Common myeloid progenitor, CD34-positive (primary cell): Measurements from ENCODE around the gene RASD1.

ENCODE experiments used
- CTCF ChIA-PET: fragments of 350-600 bp; sonication (Branson Sonifier 250); formaldehyde crosslinking; loops from one replicate; lab custom pipeline; 2021; ENCODE audit warnings: antibody characterized with exemption; lab: Charles Lee
- POLR2A ChIA-PET: fragments of 350-600 bp; sonication (Branson Sonifier 250); formaldehyde crosslinking; loops from one replicate; lab custom pipeline; 2021; ENCODE audit warnings: antibody characterized with exemption; lab: Charles Lee
- DNase-seq, 3 donors: peaks; one replicate each; pipeline versions ENCODE4 v3.0.0 to v3.0.0-alpha.2; 2013
- H3K27ac ChIP-seq, 2 experiments: 1 replicate in 1 of 2; 2 replicates in 1 of 2; pipeline ENCODE4 v1.7.0; 2013; ENCODE audit warnings: inconsistent platforms in 2 of 2, low read length in 2 of 2, mild to moderate bottlenecking in 2 of 2, low read depth in 1 of 2, moderate library complexity in 1 of 2; ENCODE audit not compliant: severe bottlenecking in 2 of 2, insufficient read depth in 1 of 2, poor library complexity in 1 of 2
- H3K27me3 ChIP-seq, 5 experiments: replicated peaks in 2 of 5; 1 replicate in 3 of 5; 2 replicates in 2 of 5; pipeline versions ENCODE4 v1.6.1 to v1.7.0; 2013; ENCODE audit warnings: low read length in 4 of 5, mild to moderate bottlenecking in 2 of 5, moderate library complexity in 2 of 5, inconsistent platforms in 1 of 5; ENCODE audit not compliant: insufficient read depth in 5 of 5, control insufficient read depth in 4 of 5
- H3K36me3 ChIP-seq, 4 experiments: 1 replicate in 2 of 4; 2 replicates in 2 of 4; pipeline versions ENCODE4 v1.6.1 to v1.7.0; 2013; ENCODE audit warnings: low read length in 3 of 4, control low read depth in 1 of 4, mild to moderate bottlenecking in 1 of 4; ENCODE audit not compliant: control insufficient read depth in 4 of 4, insufficient read depth in 4 of 4
- H3K4me1 ChIP-seq, 4 experiments: 1 replicate in 3 of 4; 2 replicates in 1 of 4; pipeline versions ENCODE4 v1.6.1 to v1.7.1; 2013; ENCODE audit warnings: low read length in 3 of 4, mild to moderate bottlenecking in 3 of 4, control low read depth in 1 of 4, inconsistent platforms in 1 of 4, moderate library complexity in 1 of 4; ENCODE audit not compliant: control insufficient read depth in 4 of 4, insufficient read depth in 4 of 4; ENCODE audit errors: control extremely low read depth in 1 of 4
- H3K4me3 ChIP-seq, 7 experiments: 1 replicate in 4 of 7; 2 replicates in 3 of 7; pipeline versions ENCODE4 v1.5.1 to v1.7.0; 2013; ENCODE audit warnings: mild to moderate bottlenecking in 7 of 7, low read length in 6 of 7, moderate library complexity in 6 of 7, inconsistent platforms in 2 of 7, low read depth in 2 of 7, control low read depth in 1 of 7; ENCODE audit not compliant: insufficient read depth in 4 of 7, control insufficient read depth in 1 of 7; ENCODE audit errors: extremely low read depth in 1 of 7
- H3K9me3 ChIP-seq, 5 experiments: 1 replicate in 4 of 5; 2 replicates in 1 of 5; pipeline versions ENCODE4 v1.6.1 to v1.7.1; 2013; ENCODE audit warnings: low read length in 4 of 5, mild to moderate bottlenecking in 2 of 5, inconsistent platforms in 1 of 5, low read depth in 1 of 5, moderate library complexity in 1 of 5; ENCODE audit not compliant: control insufficient read depth in 4 of 5, insufficient read depth in 2 of 5; ENCODE audit errors: control extremely low read depth in 1 of 5
- WGBS: methylation state at CpG from one replicate; pipeline ENCODE4 v1.1.5; 2013; ENCODE audit not compliant: insufficient coverage; 5-methylcytosine and 5-hydroxymethylcytosine counted together

Gene RASD1

DNA sequence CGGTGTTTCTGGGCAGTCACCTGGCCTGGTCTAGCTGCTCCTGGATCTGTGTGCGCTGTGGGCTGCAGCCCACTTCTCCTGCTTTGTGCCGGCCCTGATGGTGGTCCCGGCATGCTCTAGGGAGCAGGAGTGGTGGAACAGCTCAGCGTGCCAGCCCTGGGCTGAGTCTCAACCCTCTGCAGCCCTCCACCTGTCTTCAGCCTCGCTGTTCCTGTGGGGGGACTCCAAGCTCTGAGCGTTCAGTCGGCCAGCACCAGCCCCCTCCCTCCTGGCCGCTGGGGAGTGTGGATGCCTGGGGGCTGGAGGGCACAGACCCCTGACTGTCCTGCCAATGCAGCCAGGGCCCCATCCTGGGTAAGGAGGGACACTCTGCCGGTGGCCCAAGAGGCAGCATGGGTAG is 23.7 kb upstream of the RASD1 start:
- Histone ChIP-seq H3K4me1 (peaks cover 0 to 18% (median 11%) of the 10 kb centered on the region in 4 experiments), H3K4me3 (no peak overlapping the region), H3K9me3 (no peaks in the 10 kb centered on the region), H3K36me3 (peaks cover 0 to 4% (median 0%) of the 10 kb centered on the region in 4 experiments), H3K27ac (no peak overlapping the region), H3K27me3 (no peaks in the 10 kb centered on the region)
- ChIA-PET POLR2A (no interaction called here), CTCF (interaction anchor here (0.6 to 1.5 kb wide), 4 partner anchors 16 to 231 kb away, joined by 3 to 5 read pairs (median 4); no protein-coding TSS in a partner anchor)
- no peak for DNase-seq
- WGBS: 100% methylated on average over 5 of the region's 10 CpGs

DNA sequence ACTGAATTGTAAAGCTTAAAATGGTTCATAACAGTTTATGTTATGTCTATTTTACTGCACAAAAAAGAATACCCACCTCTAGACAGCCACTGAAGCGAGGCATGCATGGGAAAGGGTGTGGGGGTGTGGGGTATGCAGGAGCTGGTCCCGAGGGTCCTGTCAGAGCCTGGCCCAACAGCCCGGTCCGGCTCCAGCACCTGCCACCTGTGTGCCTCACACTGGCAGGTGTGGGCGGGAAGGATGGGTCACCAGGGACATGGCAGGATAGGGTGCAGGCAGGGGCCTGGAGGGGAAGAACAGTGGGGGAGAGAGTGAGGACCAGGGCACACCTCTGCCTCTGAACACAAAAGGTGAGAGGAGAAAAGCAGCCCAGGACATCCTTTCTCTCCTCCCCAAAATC is 22.8 kb upstream of the RASD1 start:
- CTCF ChIA-PET: interaction anchor here (0.6 to 1.5 kb wide), 3 partner anchors 25 to 232 kb away, joined by 3 to 4 read pairs (median 3); no protein-coding TSS in a partner anchor
- Histone ChIP-seq H3K36me3 (peaks cover 0 to 4% (median 0%) of the 10 kb centered on the region in 4 experiments), H3K27ac (no peak overlapping the region), H3K4me3 (no peak overlapping the region), H3K27me3 (no peaks in the 10 kb centered on the region), H3K4me1 (peaks cover 0 to 18% (median 11%) of the 10 kb centered on the region in 4 experiments), H3K9me3 (no peaks in the 10 kb centered on the region)
- POLR2A ChIA-PET: no interaction called here
- DNase-seq: no peak
- 100% methylated on average over 3 of the region's 5 CpGs for WGBS

DNA sequence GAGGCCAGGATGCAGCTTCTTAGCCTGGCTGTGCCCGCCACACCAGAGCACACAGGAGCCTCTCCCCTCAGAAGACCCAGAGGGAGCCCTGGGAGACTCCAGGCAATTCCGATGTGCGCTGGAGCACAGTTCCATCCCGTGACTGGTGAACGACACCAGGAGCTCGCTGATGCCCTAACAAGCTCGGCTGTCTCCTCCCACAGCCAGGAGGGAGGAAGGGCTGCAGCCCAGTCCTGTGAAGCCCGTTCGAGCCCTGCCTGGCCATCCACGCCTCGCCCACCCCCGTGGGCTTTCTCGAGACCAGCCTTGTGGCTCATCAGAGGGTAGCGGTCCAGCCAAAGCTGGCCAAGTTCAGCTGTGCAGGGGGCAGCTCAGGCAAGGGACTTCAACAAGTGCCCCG is 21.8 kb upstream of the RASD1 start:
- 92% methylated on average over 14 of the region's 15 CpGs for WGBS
- Histone ChIP-seq H3K4me1 (peaks cover 0 to 10% (median 4%) of the 10 kb centered on the region in 4 experiments), H3K36me3 (peaks cover 0 to 4% (median 0%) of the 10 kb centered on the region in 4 experiments), H3K27me3 (no peaks in the 10 kb centered on the region), H3K4me3 (no peak overlapping the region), H3K9me3 (no peaks in the 10 kb centered on the region), H3K27ac (no peak overlapping the region)
- POLR2A ChIA-PET: no interaction called here
- DNase-seq: no peak
- CTCF ChIA-PET: interaction anchor here (0.6 to 2.0 kb wide), 4 partner anchors 21 to 163 kb away, joined by 3 to 5 read pairs (median 4); no protein-coding TSS in a partner anchor

DNA sequence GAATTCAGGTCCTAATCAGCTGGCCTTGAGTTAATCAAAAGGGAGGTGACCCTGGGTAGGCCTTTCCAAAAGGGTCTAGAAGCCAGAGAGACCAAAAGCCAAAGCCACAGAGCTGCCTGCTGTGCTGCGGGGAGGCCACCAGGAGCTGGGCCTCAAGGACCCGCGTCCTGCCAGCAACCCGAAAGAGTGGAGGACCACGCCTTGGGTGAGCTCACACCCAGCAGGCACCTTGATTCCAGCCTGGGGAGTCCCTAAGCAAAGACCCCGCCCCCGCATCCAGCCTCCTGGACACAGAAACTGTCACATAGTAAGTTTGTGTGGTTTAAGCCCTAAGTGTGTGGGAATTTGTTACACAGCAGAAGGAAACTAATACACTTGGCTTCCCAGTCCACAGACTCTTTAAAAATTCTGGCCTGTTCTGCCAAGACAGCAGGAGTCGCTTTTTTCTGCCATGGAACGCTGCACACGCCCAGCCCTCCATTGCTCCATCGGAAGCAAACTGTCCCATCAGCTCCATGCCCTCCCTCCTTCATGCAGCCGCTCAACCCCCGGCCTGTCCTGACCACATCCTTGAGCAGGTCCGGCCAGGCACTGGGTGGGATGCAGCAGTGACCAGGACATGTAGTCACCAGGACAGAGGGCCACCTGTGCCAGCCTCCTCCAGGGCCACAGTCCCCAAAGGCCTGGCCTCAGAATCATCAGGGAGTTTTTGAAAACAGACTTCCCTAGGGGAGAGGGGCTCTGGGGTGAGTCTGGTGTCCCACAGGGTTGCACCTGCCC is 20.9 kb upstream of the RASD1 start:
- Histone ChIP-seq H3K36me3 (peaks cover 0 to 4% (median 0%) of the 10 kb centered on the region in 4 experiments), H3K9me3 (no peaks in the 10 kb centered on the region), H3K27me3 (no peaks in the 10 kb centered on the region), H3K27ac (no peak overlapping the region), H3K4me3 (no peak overlapping the region), H3K4me1 (peaks cover 0 to 10% (median 5%) of the 10 kb centered on the region in 4 experiments)
- ChIA-PET CTCF (interaction anchor here (1.3 to 2.0 kb wide), 2 partner anchors 20 to 51 kb away, joined by 5 read pairs; no protein-coding TSS in a partner anchor), POLR2A (no interaction called here)
- no peak for DNase-seq
- WGBS: 95% methylated on average over 7 of the region's 14 CpGs

DNA sequence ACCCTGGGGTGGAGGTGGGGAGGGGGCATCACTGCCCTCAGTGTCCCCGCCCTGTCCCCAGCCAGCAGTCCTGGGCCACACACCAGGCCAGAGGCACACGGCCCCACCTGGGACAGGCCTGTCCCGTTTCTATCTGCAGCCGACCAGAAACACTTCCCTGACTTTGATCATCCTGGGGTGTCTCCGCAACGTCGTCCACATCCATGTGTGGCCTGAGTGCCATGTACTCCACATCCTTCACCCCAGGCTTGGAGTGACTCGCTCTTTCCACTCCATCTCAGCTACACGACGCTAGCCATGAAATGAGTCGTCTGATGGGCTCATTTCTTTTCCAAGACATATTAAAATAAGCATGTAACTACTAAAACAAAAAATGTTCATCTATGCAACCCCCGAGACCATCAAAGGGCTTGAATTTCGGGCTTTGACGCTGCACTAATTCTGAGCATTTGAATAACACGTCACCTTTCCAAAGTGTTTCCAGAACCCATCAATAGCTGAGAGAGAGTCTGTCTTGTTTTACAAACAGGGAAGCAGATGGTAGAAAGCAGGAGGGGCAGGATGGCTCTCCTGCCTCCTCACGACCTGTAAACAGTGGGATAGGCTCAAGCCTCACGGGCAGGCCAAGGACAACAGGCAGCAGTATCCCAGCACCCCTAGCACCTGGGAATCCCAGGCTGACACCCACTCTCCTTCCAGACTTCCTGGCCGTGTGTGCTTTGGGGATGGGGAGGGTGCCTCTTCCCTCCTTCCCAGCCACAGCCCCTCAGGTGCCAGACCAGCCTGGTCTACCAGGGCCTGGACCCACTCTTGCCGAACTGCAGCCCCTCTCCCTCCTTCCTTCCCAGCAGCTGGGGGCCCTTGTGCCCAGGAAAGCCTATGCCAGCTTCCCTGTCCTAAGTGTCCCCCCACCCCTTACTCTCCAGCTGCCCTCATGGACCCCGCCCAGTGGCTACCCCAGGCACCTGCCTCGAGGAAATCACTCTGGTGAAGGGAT is 20.0 kb upstream of the RASD1 start:
- POLR2A ChIA-PET: no interaction called here
- DNase-seq: no peak
- CTCF ChIA-PET: interaction anchor here (1.2 to 2.0 kb wide), 3 partner anchors 19 to 52 kb away, joined by 5 read pairs; no protein-coding TSS in a partner anchor
- Histone ChIP-seq H3K4me3 (no peak overlapping the region), H3K4me1 (peaks cover 0 to 18% (median 12%) of the 10 kb centered on the region in 4 experiments), H3K36me3 (peaks cover 0 to 4% (median 0%) of the 10 kb centered on the region in 4 experiments), H3K27me3 (no peaks in the 10 kb centered on the region), H3K9me3 (no peaks in the 10 kb centered on the region), H3K27ac (no peak overlapping the region)
- 97% methylated on average over 16 of the region's 21 CpGs for WGBS

DNA sequence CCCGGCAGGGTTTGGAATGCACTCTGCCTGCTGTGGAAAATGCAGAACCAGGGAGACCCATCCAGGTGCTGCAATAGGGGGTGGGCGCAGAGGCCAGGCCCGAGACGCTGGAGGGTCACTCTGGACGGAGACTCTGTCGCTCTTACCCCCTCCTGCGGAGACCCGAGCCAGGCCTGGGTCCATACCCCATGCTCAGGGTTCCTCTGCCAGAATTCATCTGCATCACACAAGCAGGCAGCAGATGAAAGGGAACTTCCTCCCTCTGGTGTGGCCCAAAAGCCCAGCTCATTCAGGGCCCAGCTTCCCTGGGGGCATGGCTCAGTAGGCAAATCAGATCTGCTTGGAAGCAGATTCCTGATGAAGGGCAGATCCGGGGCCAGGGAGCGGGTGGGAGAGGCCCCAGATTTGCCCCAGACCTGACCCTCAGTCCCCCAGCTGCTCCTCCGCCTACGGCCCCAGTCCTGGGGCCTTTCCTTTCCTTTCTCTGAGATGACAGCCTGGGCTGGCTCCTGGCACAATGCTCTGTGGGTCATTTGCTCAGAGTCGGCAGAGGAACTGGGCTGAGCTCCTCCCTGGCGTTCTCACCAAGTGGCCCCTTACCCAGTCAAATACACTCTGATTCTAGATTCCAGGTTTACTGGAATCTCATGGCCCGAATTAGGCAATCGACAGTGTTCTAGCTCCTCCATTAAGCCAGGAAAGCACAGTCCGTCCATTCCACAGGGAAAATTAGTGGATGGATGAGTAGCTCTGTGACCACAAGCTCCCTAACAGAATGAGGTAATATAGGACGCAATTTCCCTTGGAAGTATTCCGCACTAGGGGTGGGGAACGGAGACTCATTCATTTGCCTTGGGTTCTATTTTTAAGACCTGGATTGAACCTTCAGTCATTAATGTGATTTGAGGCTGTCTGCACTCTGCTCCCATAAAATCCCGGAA is 19.1 kb upstream of the RASD1 start:
- ChIA-PET CTCF (interaction anchor here (1.1 to 1.2 kb wide), 2 partner anchors 18 to 127 kb away, joined by 3 to 5 read pairs; no protein-coding TSS in a partner anchor), POLR2A (interaction anchor here (0.5 kb wide), 1 partner anchor 32 kb away, joined by 3 read pairs; no protein-coding TSS in a partner anchor)
- no peak for DNase-seq
- H3K27ac ChIP-seq: no peak overlapping the region
- H3K27me3 ChIP-seq: no peaks in the 10 kb centered on the region
- peaks cover 0 to 4% (median 0%) of the 10 kb centered on the region in 4 experiments for H3K36me3 ChIP-seq
- no peak overlapping the region for H3K4me3 ChIP-seq
- WGBS: 96% methylated on average over 21 of the region's 21 CpGs
- H3K4me1 ChIP-seq: peaks cover 0 to 28% (median 22%) of the 10 kb centered on the region in 4 experiments
- H3K9me3 ChIP-seq: no peaks in the 10 kb centered on the region
